ENCODE data around the gene ZNF624. TPM values are rescaled to one million over a fixed set of nuclear protein-coding genes. Genes with fewer than 3 reads are reported as not detected.

ZNF624 gene

DNA sequence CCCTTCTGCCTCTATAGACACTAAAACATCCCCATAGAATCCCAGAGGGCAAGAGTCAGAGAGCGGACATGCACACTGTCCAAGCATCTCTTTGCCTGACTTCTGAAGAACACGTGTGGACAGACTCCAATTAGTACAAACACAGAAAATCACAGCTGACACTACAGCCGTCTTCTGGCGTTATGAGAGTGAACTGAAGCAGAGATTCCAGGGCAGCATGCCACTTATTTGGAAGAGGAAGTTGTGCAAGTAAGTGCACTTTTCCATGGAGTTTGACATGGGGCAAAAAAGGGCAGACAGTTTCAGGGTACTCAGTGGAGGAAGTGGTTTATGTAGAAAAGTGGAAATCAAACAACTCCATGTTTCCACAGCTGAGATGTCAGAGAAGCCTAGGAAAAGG, 67.9 kb downstream of the ZNF624 start:
- H3K9me3 ChIP-seq (replicated peaks; ENCODE audit: low read length), result no peaks in the 10 kb centered on the region
- H3K36me3 ChIP-seq (ENCODE audit: insufficient read depth, low read length), result no peaks in the 10 kb centered on the region
- peaks cover 16% of the 10 kb centered on the region for H3K27me3 ChIP-seq (ENCODE audit: control insufficient read depth, insufficient read depth, low read length)
- H3K4me1 ChIP-seq (ENCODE audit: control insufficient read depth, insufficient read depth, low read length), result peaks cover 3% of the 10 kb centered on the region
- no peak overlapping the region for H3K4me2 ChIP-seq (ENCODE audit: low read length)
- no peak overlapping the region for H3K9ac ChIP-seq (ENCODE audit: low read depth, low read length)
- no peak overlapping the region for H3K4me3 ChIP-seq (ENCODE audit: low read length)

DNA sequence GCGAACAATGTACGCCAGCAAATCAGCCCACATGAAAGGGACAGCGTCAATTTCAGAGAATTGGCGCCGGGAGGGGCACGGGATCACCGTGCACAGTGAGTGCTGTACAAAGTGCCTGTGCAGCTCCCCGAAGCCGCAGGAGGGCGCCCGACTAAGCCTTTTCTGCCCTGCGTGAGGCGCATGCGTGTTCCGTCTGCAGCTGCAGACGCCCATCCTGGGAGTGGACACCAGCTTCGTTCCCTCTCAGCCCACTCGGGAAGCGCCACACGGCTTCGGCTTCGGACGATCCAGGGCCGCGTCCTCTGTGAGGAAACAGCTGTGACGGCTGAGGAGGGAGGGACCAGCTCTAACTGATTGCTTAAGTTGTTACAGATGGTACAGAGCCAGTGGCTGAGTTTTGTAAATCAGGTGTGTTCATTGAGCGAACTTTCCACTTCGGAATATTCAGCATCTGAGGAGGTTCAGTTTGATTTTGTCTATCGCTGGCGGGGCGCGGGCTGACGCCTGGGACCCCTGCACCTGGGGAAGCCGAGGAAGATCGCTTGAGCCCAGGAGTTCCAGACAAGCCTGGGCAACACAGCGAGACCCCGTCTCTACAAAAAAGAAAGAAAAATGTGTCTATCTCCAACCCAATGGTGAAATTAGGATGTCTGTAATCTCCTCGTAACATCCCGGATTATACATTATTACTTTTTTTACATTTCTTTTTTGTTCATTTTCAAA, 69.2 kb downstream of the ZNF624 start:
- Histone ChIP-seq H3K27me3 (ENCODE audit: control insufficient read depth, insufficient read depth, low read length) (peaks cover 20% of the 10 kb centered on the region), H3K4me1 (ENCODE audit: control insufficient read depth, insufficient read depth, low read length) (peaks cover 3% of the 10 kb centered on the region), H3K9me3 (replicated peaks; ENCODE audit: low read length) (no peaks in the 10 kb centered on the region), H3K4me2 (ENCODE audit: low read length) (peak overlapping the region; percentile 89), H3K4me3 (ENCODE audit: low read length) (peak overlapping the region; percentile 70), H3K9ac (ENCODE audit: low read depth, low read length) (peak overlapping the region; percentile 42), H3K36me3 (ENCODE audit: insufficient read depth, low read length) (no peaks in the 10 kb centered on the region)

GRCh38 chr17:16583781-16584180, 69.9 kb downstream of the ZNF624 start:
- no peak overlapping the region for H3K9ac ChIP-seq (ENCODE audit: low read depth, low read length)
- H3K4me1 ChIP-seq (ENCODE audit: control insufficient read depth, insufficient read depth, low read length), result peaks cover 3% of the 10 kb centered on the region
- H3K4me2 ChIP-seq (ENCODE audit: low read length), result peak overlapping the region; percentile 89
- H3K9me3 ChIP-seq (replicated peaks; ENCODE audit: low read length), result no peaks in the 10 kb centered on the region
- peaks cover 20% of the 10 kb centered on the region for H3K27me3 ChIP-seq (ENCODE audit: control insufficient read depth, insufficient read depth, low read length)
- H3K36me3 ChIP-seq (ENCODE audit: insufficient read depth, low read length), result no peaks in the 10 kb centered on the region
- peak overlapping the region; percentile 70 for H3K4me3 ChIP-seq (ENCODE audit: low read length)

- no peak overlapping the region for H3K9ac ChIP-seq (ENCODE audit: low read depth, low read length)
- H3K4me3 ChIP-seq (ENCODE audit: low read length), result no peak overlapping the region
- H3K27me3 ChIP-seq (ENCODE audit: control insufficient read depth, insufficient read depth, low read length), result peaks cover 23% of the 10 kb centered on the region
- H3K4me1 ChIP-seq (ENCODE audit: control insufficient read depth, insufficient read depth, low read length), result peaks cover 2% of the 10 kb centered on the region
- no peaks in the 10 kb centered on the region for H3K36me3 ChIP-seq (ENCODE audit: insufficient read depth, low read length)
- H3K9me3 ChIP-seq (replicated peaks; ENCODE audit: low read length), result no peaks in the 10 kb centered on the region
- no peak overlapping the region for H3K4me2 ChIP-seq (ENCODE audit: low read length)
Observed at GRCh38 chr17:16573466-16573865, 80.2 kb downstream of the ZNF624 start.

Small RNAs within 50 kb of the gene (small RNA-seq; reads per million reads assigned to genes)
- not detected for gene RNU6-405P

Measured in skeletal muscle satellite cell (primary cell).